GM21825 (cell line): ENCODE measurements around the gene RELB.

ENCODE experiments used
- ATAC-seq: cut with Tn5 transposase; IDR thresholded peaks from one replicate; pipeline ENCODE4 v1.9.1; 2021; ENCODE audit warnings: mild to moderate bottlenecking, moderate library complexity; ENCODE audit not compliant: unreplicated experiment

RELB gene

DNA sequence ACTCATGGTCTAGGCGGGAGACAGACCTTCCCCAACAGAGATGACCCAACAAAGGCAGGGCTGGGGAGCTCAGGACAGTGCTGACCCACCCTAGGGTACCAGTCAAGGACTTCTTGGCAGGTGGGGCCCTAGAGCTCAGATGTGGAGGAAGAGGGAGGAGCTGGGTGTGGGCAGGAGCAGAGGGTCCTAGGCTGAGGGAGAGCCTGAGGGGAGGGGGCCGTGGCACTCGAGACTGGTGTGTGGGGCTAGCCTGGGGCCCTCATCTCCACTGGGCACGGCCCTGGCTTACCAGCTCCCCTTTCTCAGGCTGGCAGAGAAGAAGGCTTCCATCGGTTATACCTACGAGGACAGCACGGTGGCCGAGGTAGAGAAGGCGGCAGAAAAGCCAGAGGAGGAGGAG is 56.2 kb downstream of the RELB start:
- no peak for ATAC-seq

DNA sequence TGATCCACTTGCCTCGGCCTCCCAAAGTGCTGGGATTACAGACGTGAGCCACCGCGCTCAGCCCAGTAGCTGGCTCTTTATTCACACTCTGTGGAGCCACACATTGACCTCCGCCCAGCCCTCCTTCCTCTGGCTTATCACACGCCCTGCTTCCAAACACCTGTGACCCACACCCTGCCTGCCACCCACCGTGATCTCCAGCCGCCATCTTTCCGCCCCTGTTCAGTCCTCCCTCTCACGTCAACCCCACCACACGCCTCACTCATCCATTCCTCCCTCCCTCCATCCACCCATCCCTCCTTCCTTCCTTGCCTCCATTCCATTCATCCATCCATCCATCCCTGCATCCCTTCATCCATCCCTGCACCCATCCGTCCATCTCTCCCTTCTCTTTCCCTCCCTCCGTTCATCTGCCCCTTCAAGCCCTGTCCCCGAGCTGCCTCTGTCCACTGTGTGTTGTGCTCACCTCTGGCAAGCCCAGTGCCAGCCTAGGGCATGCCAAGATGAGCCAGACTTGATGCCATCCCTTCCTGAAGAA is 57.4 kb downstream of the RELB start:
- no peak for ATAC-seq

DNA sequence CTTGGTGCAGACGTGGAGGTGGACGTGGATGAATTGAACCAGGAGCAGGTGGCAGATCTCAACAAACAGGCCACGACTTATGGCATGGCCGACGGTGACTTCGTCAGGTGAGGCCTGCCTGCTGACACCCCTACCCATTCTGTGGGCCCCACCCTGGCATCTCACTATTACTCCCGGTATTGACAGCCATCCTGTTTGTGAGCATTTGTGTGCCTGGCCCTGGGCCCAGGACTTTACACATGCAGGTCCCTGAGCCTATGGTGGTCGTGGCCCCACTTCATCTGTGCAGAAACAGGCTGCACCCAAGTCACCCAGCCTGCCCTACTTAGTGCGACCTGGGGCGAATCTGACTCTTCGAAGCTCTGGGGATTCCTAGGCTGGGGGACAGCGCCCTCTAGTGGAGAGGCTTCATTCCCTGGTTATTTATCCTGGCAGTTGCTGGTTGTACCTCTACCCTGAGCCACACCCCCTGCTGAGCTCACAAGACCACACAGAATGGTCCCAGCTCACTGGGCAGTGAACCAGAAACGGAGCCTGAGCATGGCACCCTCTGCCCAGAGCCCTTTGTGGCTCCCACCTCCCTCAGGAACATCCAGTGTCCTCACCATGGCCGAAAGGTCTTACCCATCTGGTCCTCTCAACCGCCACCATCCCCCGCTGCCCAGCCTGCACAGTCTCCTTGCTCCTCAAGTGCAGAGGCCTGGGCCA is 58.1 kb downstream of the RELB start:
- no peak for ATAC-seq

DNA sequence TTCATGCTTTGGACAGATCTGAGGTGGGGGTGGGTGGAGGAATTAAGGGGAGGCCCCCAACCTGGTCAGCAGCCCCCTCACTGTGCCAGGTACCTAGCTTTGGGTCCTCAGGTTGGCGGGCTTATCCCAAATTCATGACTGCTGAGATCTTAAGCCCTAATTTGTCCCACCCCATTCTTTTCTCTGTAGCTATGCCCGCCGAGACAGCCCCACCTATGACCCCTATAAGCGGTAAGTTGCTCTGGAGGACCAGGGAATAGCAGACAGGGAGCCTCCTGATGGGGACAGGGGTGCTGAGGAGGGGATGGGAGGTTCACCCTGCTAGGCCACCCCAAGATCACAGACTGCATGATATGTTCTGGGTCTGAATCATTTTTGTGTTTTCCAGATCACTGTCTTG is 60.7 kb downstream of the RELB start:
- no peak for ATAC-seq

DNA sequence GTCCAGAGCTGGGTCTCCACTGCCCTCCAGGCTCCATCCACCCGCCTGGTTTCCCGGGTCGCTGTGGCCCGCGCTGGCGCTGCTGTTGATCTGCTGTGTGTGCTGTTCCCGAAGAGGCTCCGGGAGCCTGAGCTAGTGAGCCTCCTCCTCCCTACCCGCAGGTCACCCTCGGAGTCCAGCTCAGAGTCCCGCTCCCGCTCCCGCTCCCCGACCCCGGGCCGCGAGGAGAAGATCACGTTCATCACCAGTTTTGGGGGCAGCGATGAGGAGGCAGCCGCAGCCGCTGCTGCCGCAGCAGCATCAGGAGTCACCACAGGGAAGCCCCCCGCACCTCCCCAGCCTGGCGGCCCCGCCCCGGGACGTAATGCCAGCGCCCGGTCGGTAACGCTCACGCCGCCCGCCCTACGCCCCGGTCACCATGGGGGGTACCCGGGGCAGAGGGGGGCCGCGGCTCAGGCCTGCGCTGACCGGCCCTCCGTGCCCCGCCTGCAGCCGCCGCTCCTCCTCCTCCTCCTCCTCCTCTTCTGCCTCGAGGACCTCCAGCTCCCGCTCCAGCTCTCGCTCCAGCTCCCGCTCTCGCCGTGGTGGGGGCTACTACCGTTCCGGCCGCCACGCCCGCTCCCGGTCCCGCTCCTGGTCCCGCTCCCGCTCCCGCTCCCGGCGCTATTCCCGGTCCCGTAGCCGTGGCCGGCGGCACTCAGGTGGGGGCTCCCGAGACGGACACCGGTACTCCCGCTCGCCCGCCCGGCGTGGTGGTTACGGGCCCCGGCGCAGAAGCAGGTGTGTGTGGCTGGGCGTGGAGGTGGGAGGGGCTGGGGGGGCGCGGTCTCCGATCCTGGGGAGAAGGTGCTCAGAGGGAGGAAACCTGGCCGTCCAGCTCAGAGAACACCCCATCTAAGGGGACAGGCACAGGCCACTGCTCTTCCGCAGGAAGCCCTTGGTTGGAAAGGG is 62.9 kb downstream of the RELB start:
- ATAC-seq, result no peak

DNA sequence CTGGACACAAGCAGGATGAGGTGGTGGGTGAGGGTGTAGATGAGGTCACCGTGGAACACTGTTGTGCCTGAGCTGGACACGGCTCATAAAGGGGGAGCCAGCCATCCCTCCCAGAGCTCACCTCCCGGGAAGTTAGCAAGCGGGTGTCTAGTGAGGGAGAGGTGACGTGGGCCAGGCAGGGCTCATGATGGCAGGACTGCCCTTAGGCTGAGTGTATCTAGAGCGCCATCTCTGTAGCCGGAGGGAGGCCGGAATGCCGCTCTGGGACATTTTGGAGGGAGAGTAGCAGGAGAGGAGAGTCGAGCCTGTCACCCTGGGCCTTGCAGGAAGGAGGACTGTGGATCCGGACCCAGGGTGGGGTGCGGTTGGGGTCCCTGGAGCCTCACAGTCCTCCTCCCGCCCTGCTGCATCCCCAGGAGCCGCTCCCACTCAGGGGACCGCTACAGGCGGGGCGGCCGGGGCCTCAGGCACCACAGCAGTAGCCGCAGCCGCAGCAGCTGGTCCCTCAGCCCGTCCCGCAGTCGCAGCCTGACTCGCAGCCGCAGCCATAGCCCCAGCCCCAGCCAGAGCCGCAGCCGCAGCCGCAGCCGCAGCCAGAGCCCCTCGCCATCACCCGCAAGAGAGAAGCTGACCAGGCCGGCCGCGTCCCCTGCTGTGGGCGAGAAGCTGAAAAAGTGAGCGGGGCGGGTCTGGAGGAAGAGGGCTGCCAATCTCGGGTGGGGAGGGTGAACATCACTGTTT is 65.8 kb downstream of the RELB start:
- ATAC-seq, result no peak

DNA sequence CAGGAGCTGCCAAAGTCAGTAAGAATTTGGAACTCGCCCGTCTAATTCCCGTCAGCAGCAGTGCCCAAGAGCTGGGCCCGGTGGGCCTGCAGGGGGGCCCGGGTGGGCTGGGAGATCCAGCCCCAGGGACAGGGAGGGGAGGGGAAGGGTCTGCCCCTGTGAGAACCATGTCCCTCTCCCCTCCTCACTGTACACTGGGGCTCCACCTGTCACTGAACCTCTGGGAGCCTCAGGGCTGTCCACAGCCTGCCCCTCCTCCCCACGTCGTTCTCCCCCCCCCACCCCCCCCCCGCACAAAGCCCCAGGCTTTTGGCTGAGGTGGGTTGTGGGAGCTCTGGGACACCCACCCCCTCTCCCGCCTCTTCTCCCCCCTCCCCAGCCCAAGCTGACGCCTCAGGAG is 66.8 kb downstream of the RELB start:
- no peak for ATAC-seq

DNA sequence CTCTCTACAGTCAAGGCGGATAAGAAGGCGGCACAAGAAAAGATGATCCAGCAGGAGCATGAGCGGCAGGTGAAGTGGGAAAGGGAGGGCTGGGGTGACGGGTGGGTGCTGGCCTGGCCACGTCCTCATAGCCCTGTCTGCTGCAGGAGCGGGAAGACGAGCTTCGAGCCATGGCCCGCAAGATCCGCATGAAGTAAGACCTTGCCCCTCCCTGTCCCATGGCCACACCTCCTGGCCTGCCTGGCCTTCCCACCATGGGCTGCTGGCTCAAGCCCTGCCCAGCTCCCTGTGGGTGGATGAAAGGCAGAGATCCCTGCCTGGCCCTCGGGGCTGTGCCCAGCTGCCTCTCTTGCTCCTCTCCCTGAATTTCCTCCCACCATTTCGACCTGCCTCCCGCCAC is 67.8 kb downstream of the RELB start:
- ATAC-seq, result no peak

DNA sequence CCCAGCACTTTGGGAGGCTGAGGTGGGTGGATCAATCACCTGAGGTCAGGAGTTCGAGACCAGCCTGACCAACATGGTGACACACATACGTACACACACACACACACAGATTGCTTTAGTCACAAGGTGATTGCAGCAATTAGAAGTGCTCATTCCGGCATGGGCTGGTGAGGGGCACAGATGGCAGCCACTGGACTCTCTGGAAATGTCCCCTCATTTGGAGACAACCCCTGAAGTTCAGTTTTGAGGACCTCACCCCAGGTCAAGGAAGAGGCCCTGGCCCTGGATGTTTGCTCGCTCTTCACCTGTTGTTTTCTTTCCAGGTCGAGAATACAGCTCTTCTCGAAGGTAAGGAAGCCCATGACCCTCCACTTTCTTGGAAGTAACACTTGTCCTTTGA is 69.0 kb downstream of the RELB start:
- no peak for ATAC-seq

DNA sequence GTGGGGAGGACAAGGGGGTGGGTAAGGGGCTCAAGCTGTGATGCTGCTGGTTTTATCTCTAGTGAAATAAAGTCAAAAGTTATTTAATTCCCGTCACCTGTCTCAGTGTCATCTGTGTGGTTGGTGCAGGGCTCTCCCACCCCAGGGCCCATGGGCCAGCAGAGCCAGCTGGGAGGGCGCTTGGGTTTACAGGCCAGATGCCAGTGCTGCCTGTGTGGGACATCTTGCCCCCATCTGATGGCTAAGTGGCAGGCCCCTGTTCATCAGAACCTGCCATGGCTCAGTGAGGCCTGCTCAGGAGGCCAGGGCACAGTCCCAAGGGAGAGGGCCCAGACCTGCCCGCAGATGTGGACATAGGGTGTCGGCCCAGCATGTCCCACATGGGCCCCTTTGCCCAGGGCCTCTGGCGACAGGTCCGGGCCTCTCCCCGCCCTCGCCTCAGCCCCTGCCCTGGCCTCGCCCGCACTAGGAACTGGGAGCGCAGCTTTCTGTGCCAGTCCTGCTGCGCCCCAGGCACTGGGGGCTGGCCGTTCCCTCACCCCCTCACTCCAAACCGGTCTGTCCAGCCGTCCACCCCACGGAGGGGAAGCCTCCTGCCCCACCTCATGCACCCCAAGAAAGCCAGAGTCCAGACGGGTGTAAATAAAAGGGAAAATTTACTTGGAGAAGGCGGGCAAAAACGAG is 69.7 kb downstream of the RELB start:
- ATAC-seq, result no peak

DNA sequence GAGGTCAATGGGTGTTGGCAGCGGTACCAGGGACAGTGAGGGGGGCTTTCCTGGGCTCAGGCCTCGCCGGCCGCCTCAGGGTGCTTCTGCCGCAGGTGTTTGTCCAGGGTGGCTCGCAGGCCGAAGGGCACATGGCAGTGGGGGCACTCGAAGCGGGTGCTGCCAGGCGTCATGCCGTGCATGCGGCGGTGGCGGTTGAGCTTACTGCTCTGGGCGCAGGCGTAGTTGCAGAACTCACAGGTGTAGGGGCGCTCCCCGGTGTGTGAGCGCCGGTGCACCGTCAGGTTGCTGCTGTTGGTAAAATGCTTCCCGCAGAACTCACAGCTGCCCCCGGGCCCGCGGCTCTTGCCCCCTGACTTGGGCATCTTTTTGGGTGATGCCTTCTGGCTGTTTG is 70.3 kb downstream of the RELB start:
- no peak for ATAC-seq

DNA sequence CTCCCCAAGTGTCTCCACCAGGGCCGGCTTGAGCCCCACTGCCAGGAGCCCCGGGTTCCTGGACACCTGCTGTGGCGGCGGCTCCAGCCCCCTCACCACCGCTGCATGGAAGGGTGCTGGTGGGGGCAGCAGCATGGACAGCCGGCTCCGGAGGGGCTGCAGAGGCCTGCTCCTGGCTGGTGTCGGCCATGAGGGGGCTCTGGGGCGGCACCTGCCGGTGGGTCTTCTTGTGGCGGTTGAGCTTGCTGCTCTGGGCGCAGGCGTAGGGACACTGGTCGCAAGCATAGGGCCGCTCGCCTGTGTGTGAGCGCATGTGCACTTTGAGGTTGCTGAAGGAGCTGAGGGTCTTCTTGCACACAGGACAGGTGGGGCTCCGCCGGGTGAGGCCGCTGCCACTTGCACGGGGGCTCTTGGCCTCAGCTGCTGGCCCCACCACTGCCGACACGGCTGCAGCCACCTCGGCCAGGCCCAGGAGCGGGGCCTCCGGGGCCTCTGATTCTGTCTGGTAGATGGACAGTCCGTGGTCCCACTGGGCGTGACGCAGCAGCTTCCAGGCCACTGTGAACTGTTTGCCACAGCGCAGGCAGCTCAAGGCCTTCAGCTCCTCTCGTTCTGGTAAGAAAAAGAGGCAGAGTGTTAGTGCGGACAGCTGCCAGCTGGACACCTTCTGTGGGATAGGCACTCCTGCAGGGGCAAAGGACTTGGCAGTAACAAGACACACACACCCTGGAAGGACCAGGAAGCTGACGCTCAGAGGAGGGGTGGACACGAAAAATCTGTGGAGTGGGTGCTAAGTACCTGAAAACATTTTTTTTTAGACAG is 70.9 kb downstream of the RELB start:
- no peak for ATAC-seq

DNA sequence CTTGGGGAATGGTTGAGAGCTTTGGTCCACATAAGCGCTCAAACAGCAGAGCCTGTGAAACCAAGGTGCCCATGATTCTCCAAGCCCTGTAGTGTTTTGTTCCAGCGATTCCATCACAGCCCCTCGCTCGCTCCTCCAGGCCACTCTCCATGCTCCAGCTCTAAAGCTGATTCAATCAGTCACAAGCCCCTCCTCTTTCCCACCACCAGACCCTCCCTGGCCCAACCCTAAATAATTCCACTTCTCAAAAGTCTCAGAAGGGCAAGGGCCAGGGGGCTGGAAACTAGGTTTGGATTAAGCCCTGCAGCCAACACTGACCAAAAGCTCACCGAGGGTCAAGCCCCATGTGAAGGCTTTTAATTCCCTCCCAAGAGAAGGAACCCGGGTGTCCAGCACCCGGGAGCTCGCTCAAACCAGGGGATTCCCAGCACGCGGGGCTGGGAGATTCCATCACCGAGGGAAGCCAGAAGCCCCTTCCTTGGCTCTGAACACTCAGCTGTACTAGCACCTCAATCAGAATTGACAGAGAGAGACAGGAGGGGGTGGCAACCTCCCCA is 73.6 kb downstream of the RELB start:
- no peak for ATAC-seq

DNA sequence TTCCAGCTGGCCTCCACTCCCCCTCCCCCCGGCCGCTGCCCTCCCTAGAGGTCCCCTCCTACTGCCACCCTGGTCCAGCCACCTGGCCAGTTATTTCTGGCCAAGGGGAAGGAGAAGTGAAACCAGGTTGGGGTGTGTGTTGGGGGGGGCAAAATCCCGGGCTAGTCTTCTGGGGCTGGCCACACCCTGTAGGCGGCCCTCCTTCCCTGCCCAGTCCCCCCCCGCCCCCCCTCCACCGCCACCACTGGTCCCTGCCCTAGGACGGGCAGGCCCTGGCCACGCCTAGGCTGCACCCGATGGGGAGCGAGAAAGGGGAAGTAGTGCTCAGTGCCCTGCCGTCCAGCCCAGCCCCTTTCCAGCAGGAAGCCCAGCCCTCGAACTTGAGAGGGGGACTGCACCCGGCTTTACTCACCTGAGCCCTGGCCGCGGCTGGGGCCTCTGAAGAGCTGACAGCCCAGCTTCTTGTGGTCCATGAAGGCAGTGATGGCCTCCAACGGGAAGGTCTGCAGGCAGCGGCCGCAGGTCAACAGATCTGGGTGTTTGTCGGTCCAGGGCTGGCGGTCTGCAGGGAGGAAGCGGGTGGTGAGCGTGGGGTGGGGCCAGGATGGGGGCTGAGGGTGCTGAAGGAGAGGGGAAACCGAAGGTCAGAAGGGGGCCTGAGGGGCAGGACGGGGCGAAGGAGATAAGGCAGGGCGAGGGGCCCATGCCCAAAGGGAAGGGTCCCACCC is 74.2 kb downstream of the RELB start:
- ATAC-seq, result peak; percentile 56

DNA sequence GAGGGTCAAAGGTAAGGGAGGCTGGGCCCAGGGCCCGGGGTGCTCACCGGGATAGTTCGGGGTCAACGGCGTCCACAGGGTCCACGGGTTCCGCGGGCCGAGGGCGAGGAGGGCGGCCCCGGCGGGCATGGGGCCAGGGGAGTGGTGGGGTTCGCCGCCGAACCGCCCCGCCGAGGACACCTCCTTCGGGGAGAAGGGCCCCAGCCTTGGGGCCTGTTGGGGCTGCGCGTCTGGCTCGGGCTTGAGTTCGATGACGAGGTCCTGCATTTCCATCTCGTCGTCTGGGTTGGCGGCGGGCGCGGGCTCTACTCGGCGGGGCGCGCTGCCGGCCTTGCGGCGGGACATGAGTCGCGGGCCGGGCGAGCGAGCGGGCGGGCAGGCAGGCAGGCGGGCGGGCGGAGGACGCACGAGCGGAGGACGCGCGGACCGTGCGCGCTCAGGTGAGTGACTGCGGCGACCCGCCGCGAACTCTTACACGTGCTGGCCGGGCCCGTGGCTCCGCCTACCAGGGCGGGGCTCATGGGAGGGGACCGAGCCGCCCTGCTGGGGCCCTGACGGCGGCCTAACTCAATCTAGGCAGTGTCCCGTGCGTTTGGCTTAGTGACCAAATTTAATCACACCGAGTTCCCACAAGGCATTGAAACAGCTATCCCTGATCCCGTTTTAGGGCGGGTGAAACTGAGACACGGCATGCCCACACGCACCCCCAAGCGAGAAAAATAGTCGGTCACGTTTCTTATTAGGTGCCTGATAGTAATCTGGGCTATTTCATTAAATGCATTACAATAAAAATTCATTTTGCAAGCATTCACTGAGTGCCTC is 75.0 kb downstream of the RELB start, which contains the start of gene ZNF296:
ZNF296 (minus strand) TSS at position 450 of the 822 bp plus-strand sequence; CDS start at position 345, 105 bp downstream.
- ATAC-seq, result peak; percentile 44

DNA sequence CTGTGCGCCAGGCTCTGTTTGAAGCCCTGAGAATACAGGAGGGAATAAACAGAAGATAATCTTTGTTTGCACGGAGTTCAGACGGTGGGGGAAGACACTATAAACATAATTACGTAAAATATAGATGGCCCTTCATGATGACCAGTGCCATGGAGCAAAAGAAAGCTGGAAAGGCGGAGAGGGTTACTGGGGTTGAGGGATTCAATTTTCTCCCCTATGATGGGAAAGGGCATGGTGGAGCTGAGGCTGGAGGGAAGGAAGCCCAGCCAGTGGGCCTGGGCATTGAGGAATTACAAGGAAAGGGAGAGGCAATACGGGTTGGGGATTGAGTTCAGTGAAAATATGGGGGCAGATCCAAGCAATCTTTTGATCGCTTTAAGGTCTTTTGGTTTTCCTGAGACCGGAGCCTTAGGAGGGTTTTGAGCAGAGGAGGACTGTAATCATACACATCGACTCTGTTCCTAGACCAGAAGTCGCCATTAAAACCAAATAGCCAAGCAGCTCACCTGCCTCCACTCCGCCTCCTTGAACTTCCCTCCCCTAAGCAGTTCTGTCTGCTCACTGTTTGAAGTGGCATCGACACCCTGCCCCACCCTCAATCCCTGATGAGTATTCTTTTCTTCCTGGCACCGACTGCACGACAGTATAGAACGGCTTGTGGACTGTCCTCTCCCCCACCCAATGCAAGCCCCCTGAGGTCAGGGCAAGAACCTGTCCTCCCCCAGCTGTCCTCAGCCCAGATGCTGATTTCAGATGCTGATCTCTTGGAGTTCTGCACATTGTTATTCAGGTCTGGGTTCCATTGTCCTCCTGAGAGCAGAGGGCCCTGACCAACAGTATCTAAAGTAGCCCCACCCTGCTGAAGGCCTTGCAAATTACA is 75.8 kb downstream of the RELB start:
- ATAC-seq, result no peak
